H1 (cell line): ENCODE results near the gene HLA-A. TPM values are rescaled to one million over a fixed set of nuclear protein-coding genes. Genes with fewer than 3 reads are reported as not detected.

ENCODE experiments used
- CTCF ChIA-PET: fragments of 300-600 bp; sonication (Branson Sonifier 250); formaldehyde crosslinking; loops from one replicate; lab custom pipeline; 2021; ENCODE audit not compliant: partially characterized antibody; lab: Charles Lee
- POLR2A ChIA-PET: fragments of 300-600 bp; sonication (Branson Sonifier 250); formaldehyde crosslinking; loops from one replicate; lab custom pipeline; 2021; ENCODE audit warnings: inconsistent platforms; ENCODE audit not compliant: partially characterized antibody; lab: Charles Lee
- DNase-seq, 2 experiments: peaks; one replicate each; pipeline versions ENCODE4 v3.0.0 to v3.0.0-alpha.2; 2010 to 2022; ENCODE audit warnings: low spot score in 2 of 2, low read depth in 1 of 2, mixed read lengths in 1 of 2
- FAIRE-seq: peaks from 2 replicates; lab custom pipeline; 2011; peaks lifted over from hg19 to GRCh38; lab: Jason Lieb, UNC
- H2AFZ ChIP-seq: 2 replicates; pipeline ENCODE4 v1.8.1; 2012; ENCODE audit warnings: low read length, inconsistent platforms
- H2AK5ac ChIP-seq: 2 replicates; pipeline ENCODE4 v1.6.1; 2013; ENCODE audit warnings: low read depth, low read length
- H2BK120ac ChIP-seq: replicated peaks from 2 replicates; pipeline ENCODE3; 2013; ENCODE audit warnings: low read depth, low read length, inconsistent platforms
- H2BK12ac ChIP-seq: 2 replicates; pipeline ENCODE4 v1.6.1; 2013; ENCODE audit warnings: low read depth, low read length
- H2BK15ac ChIP-seq: 2 replicates; pipeline ENCODE4 v1.6.1; 2013; ENCODE audit warnings: low read length
- H2BK20ac ChIP-seq: 2 replicates; pipeline ENCODE4 v1.6.1; 2013; ENCODE audit warnings: low read length
- H2BK5ac ChIP-seq: 2 replicates; pipeline ENCODE4 v1.6.1; 2013; ENCODE audit warnings: low read depth, low read length
- H3K14ac ChIP-seq: 2 replicates; pipeline ENCODE4 v1.6.1; 2013; ENCODE audit warnings: inconsistent platforms; ENCODE audit not compliant: insufficient read length
- H3K18ac ChIP-seq: 2 replicates; pipeline ENCODE4 v1.6.1; 2013; ENCODE audit warnings: low read length; ENCODE audit errors: extremely low read depth
- H3K23ac ChIP-seq: 2 replicates; pipeline ENCODE4 v1.6.1; 2013; ENCODE audit warnings: inconsistent platforms; ENCODE audit not compliant: insufficient read length
- H3K23me2 ChIP-seq: 2 replicates; pipeline ENCODE4 v1.6.1; 2013; ENCODE audit warnings: low read depth, low read length
- H3K27ac ChIP-seq: 2 replicates; pipeline ENCODE4 v1.6.1; 2011; ENCODE audit warnings: low read depth, low read length, inconsistent platforms
- H3K27me3 ChIP-seq, 4 experiments: replicated peaks in 1 of 4; 1 replicate in 1 of 4; 2 replicates in 3 of 4; pipeline versions ENCODE4 v1.6.1 to v1.8.1; 2011 to 2013; ENCODE audit warnings: low read length in 3 of 4, mild to moderate bottlenecking in 3 of 4, inconsistent platforms in 2 of 4, mixed read lengths in 2 of 4, moderate library complexity in 1 of 4; ENCODE audit not compliant: control insufficient read depth in 3 of 4, insufficient read depth in 3 of 4; ENCODE audit errors: extremely low read depth in 1 of 4
- H3K36me3 ChIP-seq, 4 experiments: 2 replicates each; pipeline versions ENCODE4 v1.6.1 to v1.8.1; 2011 to 2013; ENCODE audit warnings: mild to moderate bottlenecking in 4 of 4, low read length in 3 of 4, moderate library complexity in 2 of 4, control low read depth in 1 of 4, inconsistent platforms in 1 of 4; ENCODE audit not compliant: insufficient read depth in 4 of 4, control insufficient read depth in 2 of 4
- H3K4ac ChIP-seq: replicated peaks from 2 replicates; pipeline ENCODE3; 2013; ENCODE audit warnings: low read length, low read depth, mixed read lengths, inconsistent platforms; ENCODE audit not compliant: insufficient read length
- H3K4me1 ChIP-seq, 4 experiments: replicated peaks in 1 of 4; 1 replicate in 1 of 4; 2 replicates in 3 of 4; pipeline versions ENCODE4 v1.6.1 to v1.8.1; 2011 to 2013; ENCODE audit warnings: low read length in 3 of 4, inconsistent platforms in 2 of 4, mixed read lengths in 1 of 4; ENCODE audit not compliant: insufficient read depth in 4 of 4, control insufficient read depth in 3 of 4
- H3K4me2 ChIP-seq, 2 experiments: 2 replicates each; pipeline versions ENCODE4 v1.6.1 to v1.8.1; 2011 to 2013; ENCODE audit warnings: low read depth in 2 of 2, low read length in 2 of 2, control low read depth in 1 of 2, inconsistent platforms in 1 of 2, mild to moderate bottlenecking in 1 of 2; ENCODE audit not compliant: insufficient read depth in 1 of 2
- H3K4me3 ChIP-seq, 4 experiments: fragments of 200-600, 300-600 bp in 1 of 4; sonication (generic), shearing (Covaris generic), sonication (Bioruptor Twin) in 1 of 4; 2 replicates each; pipeline versions ENCODE4 v1.5.1 to v1.8.1; 2011 to 2016; ENCODE audit warnings: low read length in 4 of 4, low read depth in 3 of 4, control low read depth in 2 of 4, inconsistent platforms in 2 of 4, mild to moderate bottlenecking in 2 of 4, mixed read lengths in 1 of 4, moderate library complexity in 1 of 4; ENCODE audit not compliant: insufficient read depth in 2 of 4; ENCODE audit errors: extremely low read depth in 1 of 4
- H3K56ac ChIP-seq: replicated peaks from 2 replicates; pipeline ENCODE3; 2013; ENCODE audit warnings: low read depth, mild to moderate bottlenecking, mixed read lengths, low read length, inconsistent platforms; ENCODE audit not compliant: insufficient read length
- H3K79me1 ChIP-seq: 2 replicates; pipeline ENCODE4 v1.6.1; 2013; ENCODE audit warnings: low read depth, low read length, control low read depth
- H3K79me2 ChIP-seq, 2 experiments: 2 replicates each; pipeline versions ENCODE4 v1.6.1 to v1.8.1; 2012 to 2013; ENCODE audit warnings: low read length in 2 of 2, mild to moderate bottlenecking in 2 of 2, inconsistent platforms in 1 of 2; ENCODE audit not compliant: insufficient read depth in 2 of 2, control insufficient read depth in 1 of 2
- H3K9ac ChIP-seq, 4 experiments: replicated peaks in 1 of 4; 1 replicate in 1 of 4; 2 replicates in 3 of 4; pipeline versions ENCODE4 v1.6.1 to v1.8.1; 2011 to 2013; ENCODE audit warnings: low read depth in 3 of 4, low read length in 3 of 4, control low read depth in 2 of 4, mild to moderate bottlenecking in 2 of 4, moderate library complexity in 2 of 4, inconsistent platforms in 1 of 4; ENCODE audit errors: extremely low read depth in 1 of 4
- H3K9me3 ChIP-seq, 2 experiments: 2 replicates each; pipeline versions ENCODE4 v1.6.1 to v1.8.1; 2012 to 2013; ENCODE audit warnings: mild to moderate bottlenecking in 2 of 2, moderate library complexity in 2 of 2, control low read depth in 1 of 2, inconsistent platforms in 1 of 2, low read depth in 1 of 2, low read length in 1 of 2, mixed read lengths in 1 of 2; ENCODE audit not compliant: insufficient read depth in 2 of 2
- H4K20me1 ChIP-seq, 2 experiments: replicated peaks in 1 of 2; 2 replicates each; pipeline versions ENCODE3 to v1.8.1; 2011 to 2013; ENCODE audit warnings: inconsistent platforms in 2 of 2, low read length in 2 of 2, mild to moderate bottlenecking in 1 of 2; ENCODE audit not compliant: insufficient read depth in 2 of 2, control insufficient read depth in 1 of 2
- H4K5ac ChIP-seq: 2 replicates; pipeline ENCODE4 v1.6.1; 2013; ENCODE audit warnings: low read length, low read depth, mixed read lengths, inconsistent platforms; ENCODE audit not compliant: insufficient read length
- H4K8ac ChIP-seq: 2 replicates; pipeline ENCODE4 v1.8.0; 2013; ENCODE audit warnings: mild to moderate bottlenecking, moderate library complexity, low read length, inconsistent platforms; ENCODE audit not compliant: insufficient read depth; ENCODE audit errors: extremely low read depth
- H4K91ac ChIP-seq: replicated peaks from 2 replicates; pipeline ENCODE3; 2013; ENCODE audit warnings: low read length, mixed read lengths, inconsistent platforms; ENCODE audit not compliant: insufficient read length
- ASH2L ChIP-seq: fragments of 200-600, 300-600 bp; sonication (generic); IDR thresholded peaks from one replicate; pipeline ENCODE4 v1.7.1; 2017; ENCODE audit warnings: low read length
- BACH1 ChIP-seq: IDR thresholded peaks from 2 replicates; pipeline ENCODE4 v1.6.1; 2012; ENCODE audit warnings: low read length, improper control_type of control experiment
- CBX8 ChIP-seq: fragments of 300-800, 300-1000 bp; sonication (generic); IDR thresholded peaks from 2 replicates; pipeline ENCODE4 v1.7.1; 2016; ENCODE audit warnings: low read depth, low read length, borderline replicate concordance
- CHD2 ChIP-seq: IDR thresholded peaks from 2 replicates; pipeline ENCODE4 v1.6.1; 2012; ENCODE audit warnings: low read length, improper control_type of control experiment
- EP300 ChIP-seq, 2 experiments: IDR thresholded peaks; 1 replicate in 1 of 2; 2 replicates in 1 of 2; pipeline ENCODE4 v1.6.1; 2011 to 2012; ENCODE audit warnings: low read depth in 2 of 2, low read length in 2 of 2, mild to moderate bottlenecking in 2 of 2, borderline replicate concordance in 1 of 2, inconsistent platforms in 1 of 2, moderate library complexity in 1 of 2
- HDAC6 ChIP-seq: IDR thresholded peaks from one replicate; pipeline ENCODE4 v1.7.1; 2012; ENCODE audit warnings: low read depth, mild to moderate bottlenecking, inconsistent platforms, low read length, moderate library complexity
- SP1 ChIP-seq: IDR thresholded peaks from 2 replicates; pipeline ENCODE4 v1.6.1; 2011; ENCODE audit warnings: low read depth, low read length
- ZNF274 ChIP-seq: IDR thresholded peaks from 2 replicates; pipeline ENCODE4 v1.7.0; 2012; ENCODE audit warnings: low read length, borderline replicate concordance; ENCODE audit errors: extremely low read depth
- WGBS, 2 experiments: shearing (Covaris generic) in 1 of 2; methylation state at CpG; one replicate each; pipeline versions ENCODE4 v1.1.6 to v1.1.7; 2013 to 2015; ENCODE audit warnings: low lambda C conversion rate in 2 of 2, mixed read lengths in 2 of 2, inconsistent platforms in 1 of 2, low coverage in 1 of 2, missing lambda C conversion rate in 1 of 2; ENCODE audit not compliant: insufficient replicate concordance in 2 of 2, insufficient coverage in 1 of 2, insufficient read length in 1 of 2; ENCODE audit errors: extremely low coverage in 1 of 2, missing lambda C conversion rate in 1 of 2; 5-methylcytosine and 5-hydroxymethylcytosine counted together
- polyA plus RNA-seq, 7 experiments: library from polyadenylated mRNA; depleted of rRNA in 3 of 7; stranded (reverse) in 5 of 7; unstranded in 2 of 7; fragments of >200 nt in 5 of 7; fragments of 200-250 nt in 2 of 7; gene quantifications; 1 replicate in 5 of 7; 2 replicates in 1 of 7; 4 replicates in 1 of 7; pipeline versions ENCODE4 v1.2.1 to v1.2.3, GENCODE V29; 2011 to 2013; ENCODE audit warnings: missing spikeins in 2 of 7, mixed read lengths in 2 of 7
- total RNA-seq: library from RNA; stranded (reverse); fragmentation: NEBNext Ultra II Directional; extraction: Animal tissue kit (Norgen Biotek cat#: 25700); gene quantifications from 2 replicates; pipeline ENCODE4 v1.2.1, GENCODE V29; 2021
- TF ChIP-seq, protein P1 (sequence below), 3 experiments: IDR thresholded peaks; 1 replicate in 2 of 3; 2 replicates in 1 of 3; pipeline versions ENCODE4 v1.5.1 to v1.6.1; 2011; ENCODE audit warnings: low read length in 3 of 3, mild to moderate bottlenecking in 3 of 3, inconsistent platforms in 2 of 3, low read depth in 1 of 3, moderate library complexity in 1 of 3; ENCODE audit not compliant: insufficient read depth in 1 of 3; ENCODE audit errors: control extremely low read depth in 1 of 3
- TF ChIP-seq, protein P2 (sequence below): IDR thresholded peaks from 2 replicates; pipeline ENCODE4 v1.6.1; 2011; ENCODE audit warnings: low read length, improper control_type of control experiment

HLA-A gene
- total and polyA plus RNA-seq, 2 of the 8 experiments (the other 6 are each of a cell fraction or from before 2014, with no cell fraction given) = 221 to 474 TPM

DNA sequence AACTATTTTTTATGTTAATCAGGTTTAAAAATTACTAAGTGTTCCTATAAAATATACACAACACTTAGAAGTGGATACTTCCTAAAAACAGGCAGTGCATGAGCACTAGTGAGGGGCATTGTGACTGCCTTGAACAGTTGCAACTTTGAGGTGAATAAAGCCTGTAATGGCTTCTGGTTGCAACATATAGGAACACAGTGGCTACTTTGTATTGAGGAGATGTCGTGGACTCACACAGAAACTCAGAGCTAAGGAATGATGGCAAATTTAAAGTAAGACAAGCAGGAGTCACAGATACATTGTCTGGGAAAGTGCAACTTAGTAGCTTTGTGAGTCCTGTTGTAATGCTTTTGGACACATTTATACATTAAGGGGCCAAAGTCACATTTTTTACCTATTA lies 861 bp upstream of the HLA-A start:
- Histone ChIP-seq H2AK5ac (no peak overlapping the region), H4K20me1 (peaks cover 0 to 1% of the 10 kb centered on the region in 2 experiments), H3K14ac (no peak overlapping the region), H2BK12ac (no peak overlapping the region), H3K79me1 (no peaks in the 10 kb centered on the region), H3K4me1 (peaks cover 0 to 3% (median under 1%) of the 10 kb centered on the region in 4 experiments; a peak in 3 of 7 replicates), H3K27ac (no peak overlapping the region), H3K9ac (no peak overlapping the region), H3K27me3 (no peaks in the 10 kb centered on the region), H4K8ac (no peak overlapping the region), H3K56ac (no peak overlapping the region), H2BK20ac (no peak overlapping the region), H3K4ac (no peak overlapping the region), H3K18ac (no peak overlapping the region), H3K4me2 (peak overlapping the region; percentile 69 to 71; a peak in 1 of 4 replicates), H2BK5ac (no peak overlapping the region), H2BK120ac (no peak overlapping the region), H3K9me3 (no peaks in the 10 kb centered on the region), H4K5ac (no peak overlapping the region), H4K91ac (no peak overlapping the region), H3K36me3 (peaks cover 2 to 21% (median 11%) of the 10 kb centered on the region in 4 experiments; a peak in 5 of 8 replicates), H2BK15ac (no peak overlapping the region), H3K4me3 (peak overlapping the region in 1 of 4 experiments; percentile 86; a peak in 1 of 8 replicates), H2AFZ (no peak overlapping the region), H3K79me2 (peaks cover 0 to 5% of the 10 kb centered on the region in 2 experiments; a peak in 1 of 4 replicates), H3K23me2 (peaks cover 4% of the 10 kb centered on the region; the same call in 1 of the 2 replicates), H3K23ac (no peak overlapping the region)
- WGBS, 2 experiments = 30% methylated on average over 1 of the region's 1 CpG; no CpG with 5 or more reads in 1 of the 2 experiments
- FAIRE-seq (no peak), DNase-seq (no peak)
- ChIA-PET CTCF (no interaction called here), POLR2A (interaction anchor here (1.0 to 1.9 kb wide), 5 partner anchors 12 to 34 kb away, joined by 3 to 9 read pairs (median 5); no protein-coding TSS in a partner anchor)
- TF ChIP-seq ZNF274 = no peak
- no peak for TF ChIP-seq ASH2L
- no peak for TF ChIP-seq HDAC6
- no peak for TF ChIP-seq CBX8
- no peak for TF ChIP-seq BACH1
- no peak for TF ChIP-seq SP1
- TF ChIP-seq CHD2 = no peak
- TF ChIP-seq, protein P1, sequence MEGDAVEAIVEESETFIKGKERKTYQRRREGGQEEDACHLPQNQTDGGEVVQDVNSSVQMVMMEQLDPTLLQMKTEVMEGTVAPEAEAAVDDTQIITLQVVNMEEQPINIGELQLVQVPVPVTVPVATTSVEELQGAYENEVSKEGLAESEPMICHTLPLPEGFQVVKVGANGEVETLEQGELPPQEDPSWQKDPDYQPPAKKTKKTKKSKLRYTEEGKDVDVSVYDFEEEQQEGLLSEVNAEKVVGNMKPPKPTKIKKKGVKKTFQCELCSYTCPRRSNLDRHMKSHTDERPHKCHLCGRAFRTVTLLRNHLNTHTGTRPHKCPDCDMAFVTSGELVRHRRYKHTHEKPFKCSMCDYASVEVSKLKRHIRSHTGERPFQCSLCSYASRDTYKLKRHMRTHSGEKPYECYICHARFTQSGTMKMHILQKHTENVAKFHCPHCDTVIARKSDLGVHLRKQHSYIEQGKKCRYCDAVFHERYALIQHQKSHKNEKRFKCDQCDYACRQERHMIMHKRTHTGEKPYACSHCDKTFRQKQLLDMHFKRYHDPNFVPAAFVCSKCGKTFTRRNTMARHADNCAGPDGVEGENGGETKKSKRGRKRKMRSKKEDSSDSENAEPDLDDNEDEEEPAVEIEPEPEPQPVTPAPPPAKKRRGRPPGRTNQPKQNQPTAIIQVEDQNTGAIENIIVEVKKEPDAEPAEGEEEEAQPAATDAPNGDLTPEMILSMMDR (IDR thresholded peaks at IDR 0.05; ENCODE audit: control extremely low read depth in 1 of 3, insufficient read depth in 1 of 3, low read depth in 1 of 3, low read length in 3 of 3) = no peak
- TF ChIP-seq, protein P2, sequence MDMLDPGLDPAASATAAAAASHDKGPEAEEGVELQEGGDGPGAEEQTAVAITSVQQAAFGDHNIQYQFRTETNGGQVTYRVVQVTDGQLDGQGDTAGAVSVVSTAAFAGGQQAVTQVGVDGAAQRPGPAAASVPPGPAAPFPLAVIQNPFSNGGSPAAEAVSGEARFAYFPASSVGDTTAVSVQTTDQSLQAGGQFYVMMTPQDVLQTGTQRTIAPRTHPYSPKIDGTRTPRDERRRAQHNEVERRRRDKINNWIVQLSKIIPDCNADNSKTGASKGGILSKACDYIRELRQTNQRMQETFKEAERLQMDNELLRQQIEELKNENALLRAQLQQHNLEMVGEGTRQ = no peak
- TF ChIP-seq EP300 (IDR thresholded peaks at IDR 0.05; ENCODE audit: borderline replicate concordance in 1 of 2, low read depth in 2 of 2, low read length in 2 of 2) = no peak
